Stimulated activated CD4-positive, alpha-beta T cell treated with anti-CD3 and anti-CD28 coated beads, Interleukin-1b, Interleukin-23, amount 100 ng/mL, for 4 hours (primary cell): ENCODE measurements around the gene CLIP3.
"Not testable (repeated sequence)": the region's sequence is repeated elsewhere in the genome, so short reads cannot be mapped to it uniquely, and the experiment has no call there.

Experiments
- DNase-seq, 2 donors: peaks; one replicate each; pipeline ENCODE4 v3.0.0-alpha.2; 2020; ENCODE audit warnings: low read depth in 2 of 2

The CLIP3 gene, protein sequence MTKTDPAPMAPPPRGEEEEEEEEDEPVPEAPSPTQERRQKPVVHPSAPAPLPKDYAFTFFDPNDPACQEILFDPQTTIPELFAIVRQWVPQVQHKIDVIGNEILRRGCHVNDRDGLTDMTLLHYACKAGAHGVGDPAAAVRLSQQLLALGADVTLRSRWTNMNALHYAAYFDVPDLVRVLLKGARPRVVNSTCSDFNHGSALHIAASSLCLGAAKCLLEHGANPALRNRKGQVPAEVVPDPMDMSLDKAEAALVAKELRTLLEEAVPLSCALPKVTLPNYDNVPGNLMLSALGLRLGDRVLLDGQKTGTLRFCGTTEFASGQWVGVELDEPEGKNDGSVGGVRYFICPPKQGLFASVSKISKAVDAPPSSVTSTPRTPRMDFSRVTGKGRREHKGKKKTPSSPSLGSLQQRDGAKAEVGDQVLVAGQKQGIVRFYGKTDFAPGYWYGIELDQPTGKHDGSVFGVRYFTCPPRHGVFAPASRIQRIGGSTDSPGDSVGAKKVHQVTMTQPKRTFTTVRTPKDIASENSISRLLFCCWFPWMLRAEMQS

DNA sequence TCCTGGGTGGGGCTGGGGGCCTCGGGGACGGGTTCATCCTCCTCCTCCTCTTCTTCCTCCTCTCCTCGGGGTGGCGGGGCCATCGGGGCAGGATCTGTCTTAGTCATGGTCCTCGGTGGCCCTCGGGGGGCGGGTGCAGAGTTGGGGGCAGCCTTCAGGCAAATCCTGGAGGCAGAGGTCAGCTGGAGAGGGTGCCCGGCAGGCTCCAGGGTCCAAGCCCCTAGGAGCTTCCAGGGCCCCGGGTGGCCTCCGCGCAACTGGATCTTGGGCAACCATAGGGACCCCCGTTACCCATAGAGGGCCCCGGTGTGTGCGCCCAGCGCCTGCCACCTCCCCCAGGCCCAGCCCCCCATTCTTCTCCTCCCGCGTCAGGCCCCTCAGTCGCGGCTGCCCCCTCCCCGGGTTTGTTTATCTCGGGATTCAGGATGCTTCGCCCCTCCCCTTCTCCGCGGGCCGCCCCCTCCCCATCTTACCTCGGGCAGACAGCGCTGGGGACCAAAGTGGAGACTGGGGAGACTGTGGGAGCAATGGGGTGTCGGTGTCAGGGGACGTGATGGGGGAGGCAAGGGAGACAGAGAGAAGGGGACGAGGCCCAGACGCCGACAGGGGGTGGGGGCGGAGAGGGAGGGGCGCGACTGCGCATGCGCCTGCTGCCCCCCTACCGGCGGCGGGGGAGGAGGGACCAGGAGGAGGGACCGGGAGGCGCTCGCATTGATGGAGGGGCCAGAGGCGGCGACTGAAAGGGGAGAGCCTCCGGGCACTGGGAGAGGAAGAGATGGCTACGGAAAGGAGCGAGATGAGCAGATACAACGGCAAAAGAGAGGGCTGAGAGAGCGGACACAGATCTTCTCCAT is at the start of gene CLIP3:
TSS of gene CLIP3 (minus strand) at position 623 of the 854 bp plus-strand sequence. CDS start at position 107, 516 bp downstream.
- DNase-seq = peak; percentile 43 to 44

DNA sequence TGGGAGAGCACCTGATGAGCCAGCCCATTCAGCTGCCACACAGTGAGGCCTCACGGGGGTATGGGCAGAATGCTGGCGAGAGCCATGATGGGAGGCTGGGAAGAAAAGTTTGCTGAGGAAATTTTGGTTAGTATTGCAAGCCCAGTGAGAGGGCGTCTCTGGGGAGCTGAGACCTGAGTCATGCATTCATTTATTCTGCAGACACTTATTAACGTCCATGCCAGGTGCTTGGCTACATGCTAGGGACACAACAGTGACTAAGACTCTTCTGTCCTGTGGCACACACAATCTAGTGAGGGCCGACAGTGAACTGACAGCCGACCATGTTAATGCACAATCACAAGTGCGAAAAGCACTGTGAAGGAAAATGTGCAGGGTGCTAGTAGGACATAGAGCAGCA is 49.2 kb upstream of the CLIP3 start:
- DNase-seq = no peak

DNA sequence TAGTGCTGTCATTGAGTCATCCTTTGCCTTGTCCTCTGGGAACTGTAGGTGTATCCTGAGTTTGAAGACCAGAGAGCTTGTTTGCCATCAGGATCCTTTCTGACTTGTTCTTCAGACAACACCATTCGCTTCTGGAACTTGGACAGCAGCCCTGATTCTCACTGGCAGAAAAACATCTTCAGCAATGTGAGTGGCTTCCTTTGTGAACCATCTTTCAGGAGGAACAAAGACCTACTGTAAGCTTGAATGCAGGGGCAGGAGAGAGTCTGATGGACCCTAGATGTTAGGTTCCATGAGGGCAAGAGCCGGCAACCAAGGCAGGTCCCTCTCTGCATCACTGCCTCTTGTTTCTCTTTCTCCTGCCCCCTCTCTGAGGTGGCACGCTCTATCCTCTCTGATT is 48.7 kb upstream of the CLIP3 start:
- no peak for DNase-seq

DNA sequence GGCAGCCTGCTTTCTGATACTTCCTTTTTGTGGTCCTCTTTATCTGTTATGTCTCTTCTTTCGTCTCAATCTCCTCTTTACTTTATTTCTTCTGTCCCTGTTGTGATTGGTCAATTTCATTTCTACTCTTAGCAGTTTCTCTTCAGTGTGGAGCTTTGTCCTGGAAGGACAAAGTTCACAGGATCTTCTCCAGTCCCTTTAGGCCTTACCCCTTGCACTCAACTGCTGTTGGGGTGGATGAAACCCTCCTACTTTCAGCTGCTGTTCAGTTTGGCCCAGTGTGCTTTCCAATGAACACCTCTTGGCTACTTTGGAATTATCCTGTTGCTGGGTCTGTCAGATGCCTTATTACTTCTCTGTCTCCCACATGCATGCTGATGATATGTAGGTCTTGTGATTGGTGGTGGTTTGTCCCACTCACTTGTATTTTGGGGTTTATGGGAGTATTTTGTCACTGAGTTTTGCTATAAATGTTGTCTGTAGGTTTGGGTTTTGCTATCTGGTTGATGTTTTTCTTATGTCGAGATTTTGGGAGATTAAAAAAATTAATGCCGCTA is 46.8 kb upstream of the CLIP3 start:
- no peak for DNase-seq

DNA sequence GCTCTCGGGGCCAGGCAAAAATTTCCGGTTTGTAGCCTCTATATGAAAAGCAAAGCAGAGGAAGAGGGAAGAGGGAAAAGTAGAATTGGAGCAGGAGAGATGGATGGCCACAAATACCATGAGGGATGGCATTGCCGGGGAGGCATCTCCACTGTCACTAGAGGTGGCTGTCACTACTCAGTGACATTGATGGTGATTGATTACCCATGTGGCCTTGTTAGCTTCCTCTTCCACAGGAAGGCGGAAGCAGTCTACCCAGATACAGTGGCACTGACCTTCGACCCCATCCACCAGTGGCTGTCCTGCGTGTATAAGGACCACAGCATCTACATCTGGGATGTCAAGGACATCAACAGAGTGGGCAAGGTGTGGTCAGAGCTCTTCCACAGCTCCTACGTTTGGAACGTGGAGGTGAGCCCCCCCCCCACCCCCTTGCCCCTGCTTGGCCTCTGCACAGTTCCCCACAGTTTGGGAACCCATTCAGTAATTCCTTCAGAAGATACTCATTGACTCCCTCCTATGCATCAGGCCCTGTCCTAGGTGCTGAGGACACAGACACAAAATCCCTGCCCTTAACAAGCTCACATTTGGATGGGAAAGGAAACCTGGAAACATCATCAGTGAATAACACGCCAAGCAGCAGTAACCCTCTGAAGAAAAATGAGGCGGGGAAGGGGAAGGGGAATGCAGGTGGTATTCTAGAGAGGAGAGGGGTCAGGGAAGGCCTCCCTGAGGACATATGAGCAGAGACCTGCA is 40.6 kb upstream of the CLIP3 start:
- DNase-seq = no peak

DNA sequence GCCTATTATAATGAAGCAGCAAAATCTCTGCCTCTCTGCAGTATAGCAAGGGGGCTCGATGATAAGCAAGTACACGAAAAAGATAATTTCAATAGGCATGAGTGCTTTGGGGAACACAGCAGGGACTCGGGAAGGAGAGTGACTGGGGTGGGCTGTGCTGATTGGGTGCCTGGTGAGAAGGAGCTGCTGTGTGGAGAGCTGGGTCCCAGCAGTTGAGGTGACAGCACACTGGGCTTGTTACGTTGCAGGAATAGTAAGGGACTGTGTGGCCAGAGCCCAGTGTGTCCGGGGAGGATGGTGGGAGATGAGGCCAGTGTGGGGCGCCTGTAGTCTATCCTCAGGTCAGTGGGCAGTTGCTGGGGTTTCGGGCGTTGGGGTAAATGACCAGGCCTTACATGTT is 39.4 kb upstream of the CLIP3 start:
- no peak for DNase-seq

DNA sequence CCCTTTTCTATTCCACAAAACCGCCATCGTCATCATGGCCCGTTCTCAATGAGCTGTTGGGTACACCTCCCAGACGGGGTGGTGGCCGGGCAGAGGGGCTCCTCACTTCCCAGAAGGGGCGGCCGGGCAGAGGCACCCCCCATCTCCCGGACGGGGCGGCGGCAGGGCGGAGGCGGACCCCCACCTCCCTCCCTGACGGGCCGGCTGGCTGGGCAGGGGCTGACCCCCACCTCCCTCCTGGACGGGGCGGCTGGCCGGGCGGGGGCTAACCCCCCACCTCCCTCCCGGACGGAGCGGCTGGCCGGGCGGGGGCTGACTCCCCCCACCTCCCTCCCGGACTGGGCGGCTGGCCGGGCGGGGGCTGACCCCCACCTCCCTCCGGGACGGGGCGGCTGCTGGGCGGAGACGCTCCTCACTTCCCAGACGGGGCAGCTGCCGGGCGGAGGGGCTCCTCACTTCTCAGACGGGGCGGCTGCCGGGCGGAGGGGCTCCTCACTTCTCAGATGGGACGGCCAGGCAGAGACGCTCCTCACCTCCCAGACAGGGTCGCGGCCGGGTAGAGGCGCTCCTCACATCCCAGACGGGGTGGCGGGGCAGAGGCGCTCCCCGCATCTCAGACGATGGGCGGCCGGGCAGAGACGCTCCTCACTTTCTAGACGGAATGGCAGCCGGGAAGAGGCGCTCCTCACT is 36.3 kb upstream of the CLIP3 start:
- not testable (repeated sequence) for DNase-seq

DNA sequence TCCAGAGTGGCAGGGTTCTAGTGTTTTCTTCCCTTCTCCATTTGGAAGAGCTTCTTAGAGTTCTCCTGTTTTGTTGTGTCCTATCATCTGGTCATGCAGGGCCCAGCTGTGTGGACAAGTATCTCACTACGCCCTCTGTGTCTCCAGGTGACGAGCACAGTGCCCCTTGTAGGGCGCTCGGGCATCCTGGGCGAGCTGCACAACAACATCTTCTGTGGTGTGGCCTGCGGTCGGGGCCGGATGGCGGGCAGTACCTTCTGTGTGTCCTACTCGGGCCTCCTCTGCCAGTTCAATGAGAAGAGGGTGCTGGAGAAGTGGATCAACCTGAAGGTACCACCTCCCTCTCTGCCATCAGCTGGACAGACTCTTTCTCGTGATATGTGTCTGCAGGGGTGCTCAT is 35.0 kb upstream of the CLIP3 start:
- no peak for DNase-seq

DNA sequence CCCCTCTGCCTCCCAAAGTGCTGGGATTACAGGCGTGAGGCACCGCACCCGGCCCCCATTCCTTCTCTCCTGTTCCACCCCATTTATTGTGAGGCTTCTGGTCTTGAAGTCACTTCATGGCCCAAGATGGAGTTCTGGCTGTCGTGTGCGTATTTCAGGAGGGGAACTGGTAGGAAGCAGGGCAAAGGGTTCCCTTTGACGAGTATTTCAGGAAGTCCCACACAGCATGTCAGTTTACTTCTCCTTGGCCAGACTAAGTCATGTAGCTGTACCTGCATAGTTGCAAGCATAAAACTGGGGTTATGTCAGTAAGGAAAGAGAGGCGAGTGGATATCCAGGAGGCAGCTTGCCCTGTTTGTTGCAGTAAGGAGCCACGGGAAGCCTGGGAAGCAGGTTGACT is 32.2 kb upstream of the CLIP3 start:
- DNase-seq = no peak

DNA sequence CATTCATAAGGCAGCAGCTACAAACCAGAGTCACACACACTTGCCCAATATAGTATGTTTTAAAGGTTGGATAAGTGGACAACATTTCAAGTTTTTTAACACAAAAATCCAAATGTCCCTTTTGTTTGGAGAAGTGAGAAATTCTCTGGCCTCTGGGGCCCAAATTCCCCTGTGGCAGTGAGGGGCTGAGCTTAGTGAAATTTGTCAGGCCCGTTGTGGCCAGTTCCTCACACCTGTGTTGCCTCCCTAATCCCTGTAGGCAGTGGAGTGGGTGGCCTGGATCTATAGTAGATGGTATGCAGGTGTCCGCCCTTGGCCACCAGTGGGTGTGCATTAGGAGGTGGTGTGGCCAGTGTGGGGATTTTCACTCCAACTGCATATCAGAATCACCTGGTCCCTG is 28.7 kb upstream of the CLIP3 start:
- DNase-seq = no peak

DNA sequence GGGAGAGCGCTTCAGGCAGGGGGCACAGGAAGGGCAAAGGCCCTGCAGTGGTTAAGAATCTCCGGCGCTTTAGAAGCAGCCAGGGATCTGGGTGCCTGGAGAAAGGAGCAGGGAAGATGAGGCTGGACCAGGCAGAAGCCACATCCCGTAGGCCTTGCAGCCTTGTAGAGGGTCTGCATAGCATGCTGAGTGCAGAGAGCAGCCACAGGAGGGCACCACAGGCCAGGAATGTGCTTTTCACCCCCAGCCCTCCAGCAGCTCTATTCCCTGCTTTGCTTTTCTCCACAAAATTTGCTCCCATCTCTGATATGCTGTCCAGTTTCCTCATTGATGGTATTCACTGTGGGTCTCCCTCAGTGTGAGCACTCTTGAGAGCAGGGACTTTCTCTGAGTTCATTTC is 27.8 kb upstream of the CLIP3 start:
- DNase-seq = peak in 1 of 2 donors; percentile 12

DNA sequence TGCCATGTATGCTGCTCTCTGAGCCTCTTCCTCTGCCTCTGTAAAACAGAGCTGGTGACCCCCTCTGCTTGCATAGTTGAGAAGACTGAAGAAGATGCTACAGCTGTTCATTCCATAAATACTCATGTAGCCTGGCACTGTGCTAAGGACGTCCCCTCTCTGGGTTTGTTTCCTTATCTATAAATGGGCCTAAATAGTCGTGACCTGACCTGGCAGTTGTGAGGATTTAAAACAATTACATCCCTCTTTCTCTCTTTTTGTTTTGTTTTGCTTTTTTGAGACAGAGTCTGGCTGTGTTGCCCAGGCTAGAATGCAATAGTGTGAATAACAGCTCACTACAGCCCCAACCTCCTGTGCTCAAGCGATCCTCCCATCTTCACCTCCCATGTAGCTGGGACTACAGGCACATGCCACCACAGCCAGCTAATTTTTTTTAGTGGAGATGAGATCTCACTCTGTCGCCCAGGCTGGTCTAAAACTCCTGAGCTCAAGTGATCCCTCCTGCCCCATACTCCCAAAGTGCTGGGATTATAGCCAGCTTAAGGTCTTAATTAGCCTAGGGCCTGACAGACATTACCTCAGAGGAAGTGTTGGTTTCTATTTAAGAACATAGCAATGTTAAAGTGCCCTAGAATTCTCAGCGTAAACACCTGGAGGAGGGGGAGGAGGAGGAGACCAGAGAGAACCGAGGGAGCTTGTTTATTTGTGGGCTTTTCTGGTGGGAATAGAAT is 26.7 kb upstream of the CLIP3 start:
- no peak for DNase-seq

DNA sequence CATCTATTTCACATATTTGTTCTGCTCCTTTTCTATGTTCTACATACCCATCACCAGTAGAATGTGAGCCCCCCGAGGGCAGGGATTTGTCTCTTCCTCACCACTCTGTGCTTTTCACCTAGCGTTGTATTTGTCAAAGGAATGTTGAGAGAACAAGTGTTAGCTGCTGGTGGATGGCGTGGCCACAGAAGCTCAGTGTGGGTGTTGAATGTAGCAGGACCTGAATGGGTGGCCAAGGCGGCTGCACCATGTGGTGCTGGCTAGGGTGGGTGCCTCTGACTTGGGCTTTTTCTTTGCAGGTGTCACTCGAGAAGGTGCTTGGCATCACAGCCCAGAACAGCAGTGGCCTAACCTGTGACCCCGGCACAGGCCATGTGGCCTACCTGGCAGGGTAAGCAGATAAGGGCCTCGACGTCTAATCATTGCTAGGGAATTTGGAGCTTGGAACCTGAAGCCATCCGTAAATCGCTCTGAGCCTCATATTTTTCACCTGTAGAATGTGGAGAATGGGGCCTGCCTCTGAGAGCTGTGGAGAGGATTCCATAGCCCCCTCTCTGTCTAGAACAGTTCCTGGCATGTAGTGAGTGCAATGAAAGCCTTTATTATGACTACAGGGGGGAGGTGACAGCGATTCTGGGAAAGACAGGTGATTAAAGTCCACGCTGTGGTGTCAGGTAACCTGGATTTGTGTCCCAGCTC is 26.0 kb upstream of the CLIP3 start:
- no peak for DNase-seq

DNA sequence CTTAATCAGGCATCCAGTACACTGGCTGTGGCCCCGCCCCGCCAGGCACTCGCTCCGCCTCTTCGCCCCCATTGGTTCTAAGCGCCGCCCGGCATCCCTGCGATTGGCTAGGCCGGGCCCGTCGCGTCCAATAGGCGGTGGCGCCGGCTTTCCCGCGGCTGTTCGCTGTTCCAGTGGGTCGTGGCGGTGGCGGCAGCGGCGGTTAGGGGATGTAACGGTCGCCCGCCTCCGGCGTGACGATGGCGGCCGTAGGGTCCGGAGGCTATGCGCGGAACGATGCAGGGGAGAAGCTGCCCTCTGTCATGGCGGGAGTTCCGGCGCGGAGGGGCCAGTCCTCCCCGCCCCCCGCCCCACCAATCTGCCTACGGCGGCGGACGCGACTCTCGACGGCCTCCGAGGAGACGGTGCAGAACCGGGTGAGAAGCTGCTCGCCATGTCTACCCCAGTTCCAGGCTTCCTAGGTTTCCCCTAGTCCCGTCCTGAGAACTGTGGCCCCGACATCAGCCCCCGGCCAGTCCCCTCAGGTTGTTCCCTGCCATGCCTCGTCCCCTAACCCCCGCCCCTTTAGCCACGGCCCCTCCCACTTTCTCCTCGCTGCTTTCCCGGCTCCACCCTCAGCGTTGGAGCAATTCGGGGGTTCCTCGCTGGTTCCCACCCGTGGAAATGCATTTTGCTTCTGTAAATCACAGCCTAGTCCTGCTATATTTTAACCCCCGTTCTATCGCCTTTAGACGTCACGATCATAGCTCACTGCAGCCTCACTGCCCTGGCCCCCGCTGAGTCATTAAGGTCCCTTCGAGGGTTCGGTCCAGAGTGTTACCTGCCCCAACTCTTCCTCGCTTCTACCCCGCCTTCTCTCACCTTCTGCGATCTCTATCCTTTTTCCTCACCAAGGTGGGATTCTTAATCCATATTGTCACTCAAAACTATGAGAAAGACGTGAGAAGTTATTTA is 22.3 kb upstream of the CLIP3 start, which contains the start of gene WDR62:
TSS of gene WDR62 (plus strand) at position 165 of the 954 bp plus-strand sequence. CDS start at position 240, 75 bp downstream.
- DNase-seq = peak; percentile 93 to 94

DNA sequence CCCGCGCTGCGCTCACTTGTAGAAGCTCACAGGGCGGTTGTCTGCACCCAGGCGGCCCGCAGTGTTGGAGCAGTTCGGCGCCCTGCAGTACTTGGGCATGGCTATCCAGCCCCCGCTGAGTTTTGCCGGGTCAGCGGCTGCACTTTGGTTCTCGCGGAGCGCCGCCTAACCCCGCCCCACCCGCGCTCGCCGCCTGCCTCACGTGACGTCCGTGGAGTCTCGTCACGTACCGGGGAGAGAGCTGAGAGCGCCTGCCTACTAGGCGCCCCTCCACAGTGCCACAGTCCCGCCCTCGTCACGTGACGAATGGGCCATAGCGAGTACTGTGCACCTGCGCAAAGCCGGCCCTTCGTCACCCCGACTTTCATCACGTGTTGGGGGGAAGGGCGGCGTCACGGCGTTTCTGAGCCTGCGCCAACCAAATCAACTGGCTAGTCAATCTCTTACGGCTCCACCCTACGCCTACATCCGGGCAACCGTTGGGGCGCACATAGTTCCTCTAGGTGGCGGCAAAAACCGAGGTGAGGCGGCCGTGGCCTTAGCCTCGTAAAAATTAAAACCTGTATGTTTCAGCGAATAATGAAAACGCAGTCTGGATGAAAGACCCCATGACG is 21.6 kb upstream of the CLIP3 start, which contains the start of gene THAP8:
TSS of gene THAP8 (minus strand) at position 167 of the 614 bp plus-strand sequence. CDS start at position 99, 68 bp downstream.
- peak; percentile 98 to 99 for DNase-seq

DNA sequence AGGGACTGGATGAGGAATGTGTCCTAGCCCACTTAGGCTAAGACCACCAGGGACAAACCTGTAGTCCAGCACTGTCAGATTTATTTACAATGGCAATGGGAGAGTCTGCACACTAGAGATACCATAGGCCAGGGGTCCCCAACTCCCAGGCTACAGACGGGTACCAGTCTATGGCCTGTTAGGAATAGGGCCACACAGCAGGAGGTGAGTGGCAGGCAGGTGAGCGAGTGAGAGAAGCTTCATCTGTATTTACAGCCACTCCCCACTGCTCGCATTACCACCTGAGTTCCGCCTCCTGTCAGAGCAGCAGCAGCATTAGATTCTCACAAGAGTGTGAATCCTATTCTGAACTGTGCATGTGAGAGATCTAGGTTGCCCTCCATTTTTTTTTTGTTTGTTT is 19.0 kb upstream of the CLIP3 start:
- no peak for DNase-seq

DNA sequence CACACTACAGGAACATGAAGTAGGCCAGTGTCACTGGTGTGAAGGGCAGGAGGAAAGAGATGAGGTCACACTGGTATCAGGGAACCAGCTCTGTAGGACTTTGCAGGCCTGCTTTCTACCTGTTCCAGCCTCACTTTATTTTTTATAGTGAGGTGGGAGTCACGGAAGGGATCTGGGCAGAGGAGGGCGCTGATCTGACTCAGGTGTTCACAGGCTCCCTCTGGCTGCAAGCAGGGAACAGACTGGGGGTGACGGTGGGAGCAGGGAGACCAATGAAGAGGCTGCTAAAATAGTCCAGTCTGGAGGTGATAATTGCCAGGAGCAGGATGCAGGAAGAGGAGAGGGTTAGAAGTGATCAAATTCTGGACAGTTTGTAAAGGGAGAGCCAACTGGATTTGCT is 18.6 kb upstream of the CLIP3 start:
- no peak for DNase-seq
